ENCODE results near the gene TTC7B. TPM values are rescaled to one million over a fixed set of nuclear protein-coding genes. Genes with fewer than 3 reads are reported as not detected.

TTC7B gene
- total RNA-seq, 4 donors from 2014 or later = 35.0 to 78.7 (median 36.8) TPM

GRCh38 chr14:90742252-90742651 is 74.0 kb downstream of the TTC7B start:
- TF ChIP-seq, protein P1, sequence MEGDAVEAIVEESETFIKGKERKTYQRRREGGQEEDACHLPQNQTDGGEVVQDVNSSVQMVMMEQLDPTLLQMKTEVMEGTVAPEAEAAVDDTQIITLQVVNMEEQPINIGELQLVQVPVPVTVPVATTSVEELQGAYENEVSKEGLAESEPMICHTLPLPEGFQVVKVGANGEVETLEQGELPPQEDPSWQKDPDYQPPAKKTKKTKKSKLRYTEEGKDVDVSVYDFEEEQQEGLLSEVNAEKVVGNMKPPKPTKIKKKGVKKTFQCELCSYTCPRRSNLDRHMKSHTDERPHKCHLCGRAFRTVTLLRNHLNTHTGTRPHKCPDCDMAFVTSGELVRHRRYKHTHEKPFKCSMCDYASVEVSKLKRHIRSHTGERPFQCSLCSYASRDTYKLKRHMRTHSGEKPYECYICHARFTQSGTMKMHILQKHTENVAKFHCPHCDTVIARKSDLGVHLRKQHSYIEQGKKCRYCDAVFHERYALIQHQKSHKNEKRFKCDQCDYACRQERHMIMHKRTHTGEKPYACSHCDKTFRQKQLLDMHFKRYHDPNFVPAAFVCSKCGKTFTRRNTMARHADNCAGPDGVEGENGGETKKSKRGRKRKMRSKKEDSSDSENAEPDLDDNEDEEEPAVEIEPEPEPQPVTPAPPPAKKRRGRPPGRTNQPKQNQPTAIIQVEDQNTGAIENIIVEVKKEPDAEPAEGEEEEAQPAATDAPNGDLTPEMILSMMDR (IDR thresholded peaks at IDR 0.05 in 4 of 5, conservative IDR thresholded peaks at IDR 0.05 in 1 of 5) = no peak
- no peak for TF ChIP-seq POLR2A (IDR thresholded peaks at IDR 0.05)
- peak overlapping the region in 3 of 4 donors; percentile 86 to 97 (median 96) for H3K27ac ChIP-seq
- in situ Hi-C loops (cut with MboI; ENCODE audit: low sequenced_read_pairs in 4 of 4) = no loop called here
- H3K27me3 ChIP-seq = no peaks in the 10 kb centered on the region
- H3K4me3 ChIP-seq = no peak overlapping the region
- H3K4me1 ChIP-seq = peaks cover 43 to 52% of the 10 kb centered on the region in 2 donors
- H3K36me3 ChIP-seq = no peaks in the 10 kb centered on the region
- no peak for ATAC-seq
- intact Hi-C loops (cut with DNase I; ENCODE audit: low total_unique reads) = no loop called here
- H3K9me3 ChIP-seq = no peaks in the 10 kb centered on the region
- no peak for DNase-seq

DNA sequence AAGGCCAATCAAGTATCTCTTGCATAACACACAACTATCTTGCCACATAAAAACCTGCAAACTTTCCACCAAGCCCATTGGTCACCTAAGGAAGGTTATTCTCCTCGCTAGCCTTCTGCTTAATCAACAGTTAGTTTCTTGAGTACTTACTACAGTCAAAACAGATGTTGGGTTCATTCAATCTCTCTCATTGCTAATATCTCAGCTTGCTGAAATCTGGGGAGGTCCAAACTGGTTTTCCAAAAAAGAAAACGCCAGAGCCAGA is 74.6 kb downstream of the TTC7B start:
- Histone ChIP-seq H3K27ac (peak overlapping the region; percentile 84 to 97 (median 91)), H3K4me3 (no peak overlapping the region), H3K27me3 (no peaks in the 10 kb centered on the region), H3K9me3 (no peaks in the 10 kb centered on the region), H3K4me1 (peaks cover 43 to 52% of the 10 kb centered on the region in 2 donors), H3K36me3 (no peaks in the 10 kb centered on the region)
- DNase-seq (no peak), ATAC-seq (no peak)
- in situ Hi-C loops (cut with MboI; ENCODE audit: low sequenced_read_pairs in 4 of 4) = no loop called here
- intact Hi-C loops (cut with DNase I; ENCODE audit: low total_unique reads) = no loop called here
- TF ChIP-seq POLR2A (IDR thresholded peaks at IDR 0.05) = no peak
- TF ChIP-seq, protein P1 (IDR thresholded peaks at IDR 0.05 in 4 of 5, conservative IDR thresholded peaks at IDR 0.05 in 1 of 5) = no peak

DNA sequence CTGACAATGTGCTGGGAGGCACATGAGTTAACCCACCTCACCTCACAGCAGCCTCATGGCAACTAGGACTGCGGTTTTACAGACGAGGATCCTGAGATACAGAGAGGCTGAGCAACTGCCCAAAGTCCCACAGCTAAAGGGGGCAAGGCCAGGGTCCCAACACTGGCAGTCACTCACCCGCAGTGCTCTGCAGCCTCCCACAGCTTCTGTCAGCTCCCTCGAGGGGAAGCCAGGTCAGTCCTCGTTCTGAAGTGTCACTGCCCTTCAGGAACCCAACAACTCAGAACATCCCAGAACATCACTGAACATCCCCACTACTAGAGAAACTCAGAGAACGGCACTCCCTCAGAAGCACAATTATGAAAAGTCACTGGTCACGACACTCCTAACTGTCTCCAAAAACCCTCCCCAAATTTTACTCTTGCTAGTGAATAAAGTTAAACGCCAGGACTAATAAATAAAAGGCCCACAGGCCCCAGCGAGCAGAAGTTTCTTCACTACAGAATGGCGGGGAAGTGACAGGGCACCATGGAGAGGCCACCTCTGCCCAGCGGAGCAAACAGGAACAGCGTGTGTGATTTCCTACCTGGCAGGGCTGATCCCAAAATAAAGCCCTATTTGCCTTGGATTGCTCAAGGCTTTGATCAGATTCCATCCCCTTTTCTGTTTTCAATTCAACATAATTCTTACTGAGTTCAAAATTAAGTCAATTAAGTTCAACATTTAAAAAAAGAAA is 75.1 kb downstream of the TTC7B start:
- no peak for ATAC-seq
- Histone ChIP-seq H3K27me3 (no peaks in the 10 kb centered on the region), H3K36me3 (no peaks in the 10 kb centered on the region), H3K4me3 (no peak overlapping the region), H3K27ac (peak overlapping the region; percentile 84 to 97 (median 91)), H3K4me1 (peaks cover 43 to 52% of the 10 kb centered on the region in 2 donors), H3K9me3 (no peaks in the 10 kb centered on the region)
- no peak for DNase-seq
- in situ Hi-C loops (cut with MboI; ENCODE audit: low sequenced_read_pairs in 4 of 4) = no loop called here
- intact Hi-C loops (cut with DNase I; ENCODE audit: low total_unique reads) = no loop called here
- TF ChIP-seq, protein P1 (IDR thresholded peaks at IDR 0.05 in 4 of 5, conservative IDR thresholded peaks at IDR 0.05 in 1 of 5) = no peak
- no peak for TF ChIP-seq POLR2A (IDR thresholded peaks at IDR 0.05)

GRCh38 chr14:90740081-90740480 is 76.1 kb downstream of the TTC7B start:
- no peak for DNase-seq
- Histone ChIP-seq H3K27ac (peak overlapping the region; percentile 84 to 97 (median 91)), H3K4me3 (no peak overlapping the region), H3K9me3 (no peaks in the 10 kb centered on the region), H3K4me1 (peaks cover 43 to 52% of the 10 kb centered on the region in 2 donors), H3K36me3 (no peaks in the 10 kb centered on the region), H3K27me3 (no peaks in the 10 kb centered on the region)
- in situ Hi-C loops (cut with MboI; ENCODE audit: low sequenced_read_pairs in 4 of 4) = no loop called here
- ATAC-seq = peak; percentile 4 to 14
- intact Hi-C loops (cut with DNase I; ENCODE audit: low total_unique reads) = no loop called here
- no peak for TF ChIP-seq POLR2A (IDR thresholded peaks at IDR 0.05)
- TF ChIP-seq, protein P1 (IDR thresholded peaks at IDR 0.05 in 4 of 5, conservative IDR thresholded peaks at IDR 0.05 in 1 of 5) = no peak

Measured in gastrocnemius medialis (tissue), 4 donors.